ENCODE results near the gene SPRY2.

The SPRY2 gene, protein sequence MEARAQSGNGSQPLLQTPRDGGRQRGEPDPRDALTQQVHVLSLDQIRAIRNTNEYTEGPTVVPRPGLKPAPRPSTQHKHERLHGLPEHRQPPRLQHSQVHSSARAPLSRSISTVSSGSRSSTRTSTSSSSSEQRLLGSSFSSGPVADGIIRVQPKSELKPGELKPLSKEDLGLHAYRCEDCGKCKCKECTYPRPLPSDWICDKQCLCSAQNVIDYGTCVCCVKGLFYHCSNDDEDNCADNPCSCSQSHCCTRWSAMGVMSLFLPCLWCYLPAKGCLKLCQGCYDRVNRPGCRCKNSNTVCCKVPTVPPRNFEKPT

DNA sequence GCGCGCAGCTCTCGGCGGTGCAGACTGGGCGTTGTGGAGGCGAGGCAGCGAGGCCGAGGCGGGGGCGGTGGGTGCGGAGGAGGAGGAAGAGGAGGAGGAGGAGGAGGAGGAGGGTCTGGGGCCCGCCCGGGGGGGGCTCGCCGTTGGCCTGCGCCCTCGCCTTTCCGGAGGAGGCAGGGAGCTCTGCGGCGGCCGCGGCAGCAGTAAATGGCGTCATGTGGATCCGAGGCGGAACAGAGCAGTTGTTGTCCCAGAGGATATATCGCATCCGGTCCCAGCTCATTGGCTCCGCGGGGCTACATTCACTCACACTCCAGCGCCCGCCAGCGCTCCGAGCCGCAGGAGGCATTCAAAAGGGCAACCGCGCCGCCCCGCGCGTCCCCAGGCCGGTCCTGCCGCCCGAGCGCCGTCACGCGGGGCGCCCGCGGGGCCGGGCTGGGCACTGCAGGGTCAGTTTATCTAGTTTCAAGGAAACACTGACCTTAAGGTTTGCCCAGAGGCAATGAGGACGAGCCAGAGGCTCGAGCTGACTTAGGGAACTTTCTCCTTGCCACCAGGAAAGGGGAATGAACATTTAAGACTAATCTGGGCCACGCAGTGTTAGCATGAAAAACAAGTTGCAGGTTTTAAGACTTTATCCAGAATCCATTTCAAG lies at the start of gene SPRY2:
SPRY2 (minus strand) TSS at position 26 of the 655 bp plus-strand sequence. CDS start 3,421 bp downstream, outside the sequence.
- peak; percentile 96 for DNase-seq (ENCODE audit: low read depth)

DNA sequence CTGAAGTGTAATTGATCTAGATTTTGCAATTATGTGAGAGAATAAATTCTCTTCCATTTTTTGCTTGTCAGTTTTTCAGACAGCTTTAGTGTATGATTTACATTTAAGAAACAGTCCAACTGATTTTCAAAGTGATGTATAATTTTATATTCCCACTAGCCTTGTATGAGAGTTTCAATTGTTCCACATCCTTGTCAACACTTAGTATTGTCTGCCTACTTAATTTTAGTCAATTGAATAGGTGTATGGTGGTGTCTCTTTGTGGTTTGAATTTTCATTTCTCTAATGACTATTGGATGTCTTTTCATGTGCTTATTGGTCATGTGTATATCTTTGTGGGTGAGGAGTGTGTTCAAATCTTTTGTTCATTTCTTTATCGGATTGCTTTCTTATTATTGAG lies 49.4 kb upstream of the SPRY2 start:
- DNase-seq (ENCODE audit: low read depth) = no peak
- TF ChIP-seq, protein P1, sequence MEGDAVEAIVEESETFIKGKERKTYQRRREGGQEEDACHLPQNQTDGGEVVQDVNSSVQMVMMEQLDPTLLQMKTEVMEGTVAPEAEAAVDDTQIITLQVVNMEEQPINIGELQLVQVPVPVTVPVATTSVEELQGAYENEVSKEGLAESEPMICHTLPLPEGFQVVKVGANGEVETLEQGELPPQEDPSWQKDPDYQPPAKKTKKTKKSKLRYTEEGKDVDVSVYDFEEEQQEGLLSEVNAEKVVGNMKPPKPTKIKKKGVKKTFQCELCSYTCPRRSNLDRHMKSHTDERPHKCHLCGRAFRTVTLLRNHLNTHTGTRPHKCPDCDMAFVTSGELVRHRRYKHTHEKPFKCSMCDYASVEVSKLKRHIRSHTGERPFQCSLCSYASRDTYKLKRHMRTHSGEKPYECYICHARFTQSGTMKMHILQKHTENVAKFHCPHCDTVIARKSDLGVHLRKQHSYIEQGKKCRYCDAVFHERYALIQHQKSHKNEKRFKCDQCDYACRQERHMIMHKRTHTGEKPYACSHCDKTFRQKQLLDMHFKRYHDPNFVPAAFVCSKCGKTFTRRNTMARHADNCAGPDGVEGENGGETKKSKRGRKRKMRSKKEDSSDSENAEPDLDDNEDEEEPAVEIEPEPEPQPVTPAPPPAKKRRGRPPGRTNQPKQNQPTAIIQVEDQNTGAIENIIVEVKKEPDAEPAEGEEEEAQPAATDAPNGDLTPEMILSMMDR (conservative IDR thresholded peaks at IDR 0.05; ENCODE audit: control insufficient read depth, insufficient read depth, low read depth, low read length) = no peak
- H3K4me3 ChIP-seq (ENCODE audit: control insufficient read depth, low read depth, low read length) = no peak overlapping the region

More for the DNA sequence above, at the start of gene SPRY2:
- H3K4me3 ChIP-seq (ENCODE audit: control insufficient read depth, low read depth, low read length) = peak within 1 kb of the TSS; percentile 82
- TF ChIP-seq, protein P1 (conservative IDR thresholded peaks at IDR 0.05; ENCODE audit: control insufficient read depth, insufficient read depth, low read depth, low read length) = no peak

DNA sequence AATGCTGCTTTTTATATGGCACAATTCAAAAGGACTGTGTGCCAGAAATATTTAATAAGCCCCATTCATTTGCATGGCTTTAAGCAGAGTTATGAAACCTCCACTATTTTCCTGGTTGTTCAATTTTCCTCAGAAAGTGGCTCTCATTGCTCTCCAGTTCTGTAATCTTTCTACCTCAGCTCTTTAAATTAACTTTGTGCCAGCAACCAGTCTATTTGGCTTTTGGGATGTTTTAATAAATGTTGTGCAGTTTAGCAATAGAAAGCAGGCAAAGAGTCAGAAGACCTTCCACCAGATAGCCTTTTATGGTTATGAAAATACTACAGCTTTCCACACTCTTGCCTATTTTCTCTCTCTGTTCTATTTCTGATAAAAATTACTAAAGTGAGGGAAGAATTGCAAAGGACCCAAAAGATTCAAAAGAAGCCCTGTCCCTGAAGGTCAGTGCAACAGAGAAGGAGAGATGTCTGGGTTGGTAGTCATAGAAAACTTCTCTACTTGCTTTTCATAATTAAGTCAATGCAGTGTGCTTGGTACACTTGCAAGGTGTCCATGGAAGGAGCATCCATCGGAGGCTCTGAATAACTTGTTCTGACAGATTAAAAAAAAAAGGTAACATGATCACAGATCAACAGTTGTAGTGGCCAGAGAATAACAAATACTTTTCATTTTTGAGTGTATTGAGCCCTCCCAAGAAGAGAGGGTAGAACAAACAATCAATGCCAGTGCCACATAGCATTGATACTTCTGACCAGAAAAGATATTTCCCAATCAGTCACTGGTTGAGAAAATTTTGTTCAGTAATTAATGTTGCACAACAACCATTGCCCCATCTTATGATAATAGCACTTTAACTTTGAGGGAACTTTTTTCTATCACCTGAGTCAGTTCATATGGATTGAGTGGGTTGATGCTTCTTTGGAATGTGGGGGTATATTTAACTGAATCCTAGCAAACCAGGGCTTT lies 48.4 kb upstream of the SPRY2 start:
- DNase-seq (ENCODE audit: low read depth) = peak; percentile 23
- TF ChIP-seq, protein P1 (conservative IDR thresholded peaks at IDR 0.05; ENCODE audit: control insufficient read depth, insufficient read depth, low read depth, low read length) = no peak
- no peak overlapping the region for H3K4me3 ChIP-seq (ENCODE audit: control insufficient read depth, low read depth, low read length)

DNA sequence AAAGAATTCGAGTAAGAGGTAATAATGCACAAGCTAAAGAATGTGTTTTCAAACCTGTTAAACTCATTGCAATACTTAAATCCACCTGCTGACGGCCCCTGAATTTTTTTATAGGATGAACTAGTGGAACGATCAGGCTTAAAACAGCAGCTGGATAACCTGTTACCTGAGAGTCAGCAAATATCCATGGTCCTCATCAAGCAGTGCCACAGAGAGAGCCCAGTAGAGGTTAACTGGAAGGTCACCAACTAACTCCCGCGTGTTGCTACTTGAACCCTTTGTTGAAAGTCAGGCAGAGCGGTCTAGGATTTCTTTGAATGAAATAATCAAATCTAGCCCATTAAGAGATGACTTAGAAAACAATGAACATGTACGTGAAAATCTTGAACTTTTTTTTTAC lies 47.6 kb upstream of the SPRY2 start:
- DNase-seq (ENCODE audit: low read depth) = no peak
- TF ChIP-seq, protein P1 (conservative IDR thresholded peaks at IDR 0.05; ENCODE audit: control insufficient read depth, insufficient read depth, low read depth, low read length) = no peak
- no peak overlapping the region for H3K4me3 ChIP-seq (ENCODE audit: control insufficient read depth, low read depth, low read length)

DNA sequence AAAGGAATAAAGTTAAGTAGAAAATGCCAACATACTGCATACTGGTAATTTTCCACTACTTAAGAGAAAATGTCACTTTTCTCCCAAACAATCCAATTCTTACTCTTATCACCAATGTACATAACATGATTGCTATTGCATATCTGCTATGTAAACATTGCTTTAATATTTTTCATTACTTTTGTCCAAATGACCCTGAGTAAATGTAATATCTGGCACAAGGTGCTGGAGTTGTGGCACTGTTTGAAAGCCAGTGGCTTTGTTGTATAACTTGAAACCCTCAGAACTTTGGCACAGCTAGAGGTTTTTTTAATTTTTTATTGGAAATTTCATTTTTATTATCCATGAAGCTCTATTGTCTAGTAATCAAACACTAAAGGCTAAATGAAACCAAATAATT lies 45.7 kb upstream of the SPRY2 start:
- H3K4me3 ChIP-seq (ENCODE audit: control insufficient read depth, low read depth, low read length) = no peak overlapping the region
- DNase-seq (ENCODE audit: low read depth) = no peak
- TF ChIP-seq, protein P1 (conservative IDR thresholded peaks at IDR 0.05; ENCODE audit: control insufficient read depth, insufficient read depth, low read depth, low read length) = no peak

DNA sequence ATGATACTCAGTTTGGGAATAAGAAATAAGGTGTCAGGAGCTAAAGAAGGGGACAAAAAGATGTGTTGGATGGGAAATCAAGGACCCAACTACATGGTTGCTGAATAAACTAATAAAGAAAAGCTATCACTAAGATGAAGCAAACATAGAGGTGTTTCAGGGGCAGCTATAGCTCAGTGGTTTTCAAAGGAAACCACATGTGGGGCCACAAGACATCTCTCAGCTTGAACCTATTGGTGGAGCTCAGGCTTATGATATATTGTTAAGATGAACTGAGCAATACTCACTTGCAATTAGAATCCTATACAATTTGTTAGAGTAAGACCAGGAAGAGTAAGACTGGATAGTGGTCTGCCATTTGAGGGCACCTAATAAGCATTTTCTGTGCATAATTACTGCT lies 45.1 kb upstream of the SPRY2 start:
- no peak for DNase-seq (ENCODE audit: low read depth)
- no peak overlapping the region for H3K4me3 ChIP-seq (ENCODE audit: control insufficient read depth, low read depth, low read length)
- TF ChIP-seq, protein P1 (conservative IDR thresholded peaks at IDR 0.05; ENCODE audit: control insufficient read depth, insufficient read depth, low read depth, low read length) = no peak
